HG02610 (cell line): ENCODE results near the gene SLC45A3.
"Not testable (repeated sequence)": the region's sequence is repeated elsewhere in the genome, so short reads cannot be mapped to it uniquely, and the experiment has no call there.

Source experiments
- ATAC-seq: cut with Tn5 transposase; IDR thresholded peaks from one replicate; pipeline ENCODE4 v1.9.1; 2021; ENCODE audit warnings: mild to moderate bottlenecking, moderate library complexity; ENCODE audit not compliant: unreplicated experiment

Gene SLC45A3

DNA sequence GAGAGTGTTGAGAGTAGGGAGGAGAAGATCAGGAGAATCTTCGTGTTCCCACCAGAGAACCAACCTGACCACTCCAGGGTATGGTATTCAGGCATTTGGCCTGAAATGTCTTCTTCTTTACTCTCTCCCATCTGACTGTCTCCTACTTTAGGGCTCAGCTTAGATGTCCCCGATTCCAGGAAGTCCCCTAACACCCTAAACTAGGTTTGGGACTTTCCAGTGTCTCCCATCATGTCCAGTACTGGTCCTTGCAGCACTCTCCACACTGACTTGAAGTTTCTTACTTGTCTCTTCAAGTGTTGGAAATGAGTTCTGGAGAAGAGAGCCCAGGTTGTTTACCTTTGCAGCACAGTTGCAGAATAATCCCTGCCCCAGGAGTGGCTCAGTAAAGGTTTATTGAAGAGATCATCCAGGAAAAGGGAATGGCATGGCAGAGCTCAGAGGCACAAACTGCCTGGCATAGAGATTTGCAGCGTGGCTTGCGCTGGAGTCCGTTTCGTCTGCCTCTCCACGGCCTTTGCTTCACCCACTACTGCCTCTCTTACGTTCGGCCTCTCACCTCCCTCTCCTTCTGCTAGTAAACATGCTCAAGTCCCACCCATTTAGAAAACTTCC is 42.3 kb downstream of the SLC45A3 start:
- no peak for ATAC-seq

DNA sequence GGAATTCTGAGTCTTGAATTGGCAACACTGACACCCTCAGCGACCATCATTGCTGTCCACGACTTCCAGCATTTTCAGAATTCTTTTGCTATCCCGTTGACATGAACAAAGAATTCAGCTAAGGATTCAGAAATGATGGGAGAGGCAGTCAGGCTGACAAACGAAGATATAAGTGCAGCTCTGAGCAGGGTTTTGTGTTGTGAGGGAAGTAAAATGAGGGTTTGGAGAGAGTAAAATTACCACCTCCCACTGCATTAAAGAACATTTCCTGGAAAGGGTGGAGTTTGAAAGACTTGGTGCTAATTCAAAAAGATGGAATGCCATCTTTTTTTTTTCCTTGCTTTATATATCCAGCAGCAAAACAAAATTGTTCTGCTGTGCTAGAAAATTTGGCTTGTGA is 43.6 kb downstream of the SLC45A3 start:
- no peak for ATAC-seq

DNA sequence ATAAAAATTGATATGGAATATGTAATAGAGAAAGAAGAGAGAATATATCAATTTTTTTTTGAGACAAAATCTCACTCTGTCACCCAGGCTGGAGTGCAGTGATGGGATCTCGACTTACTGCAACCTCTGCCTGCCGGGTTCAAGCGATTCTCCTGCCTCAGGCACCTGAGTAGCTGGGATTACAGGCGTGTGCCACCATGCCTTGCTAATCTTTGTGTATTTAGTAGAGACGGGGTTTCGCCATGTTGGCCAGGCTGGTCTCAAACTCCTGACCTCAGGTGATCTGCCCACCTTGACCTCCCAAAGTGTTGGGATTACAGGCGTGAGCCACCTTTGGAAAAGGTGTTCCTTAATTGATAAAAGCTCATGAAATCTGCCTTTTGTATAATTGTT is 44.2 kb downstream of the SLC45A3 start:
- ATAC-seq, result not testable (repeated sequence)

DNA sequence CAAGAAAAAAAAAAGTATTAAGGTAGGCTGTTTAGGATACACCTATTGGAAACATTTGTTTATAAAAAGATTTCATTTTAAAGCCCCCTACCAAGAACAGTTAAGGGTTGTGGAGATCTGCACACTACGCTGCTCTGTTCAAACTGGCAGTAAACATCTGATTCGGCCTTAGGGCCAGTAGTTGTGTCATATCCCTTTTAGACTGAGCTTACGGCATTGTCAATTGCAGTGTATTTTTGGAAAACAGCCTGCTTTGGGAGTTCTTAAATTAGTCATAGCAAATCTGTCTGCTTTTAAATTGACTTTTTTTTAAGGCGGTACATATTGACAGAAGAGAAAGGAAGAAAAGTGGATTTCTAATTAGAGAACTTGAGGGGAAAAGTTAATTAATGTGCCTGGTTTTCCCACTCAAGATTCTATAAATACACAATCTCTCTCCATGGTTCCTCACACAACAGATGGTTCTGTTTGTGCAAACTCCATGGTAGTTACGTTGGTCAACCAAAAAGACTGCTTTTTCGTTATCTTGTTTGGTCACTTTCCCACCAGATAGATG is 46.8 kb downstream of the SLC45A3 start:
- no peak for ATAC-seq

DNA sequence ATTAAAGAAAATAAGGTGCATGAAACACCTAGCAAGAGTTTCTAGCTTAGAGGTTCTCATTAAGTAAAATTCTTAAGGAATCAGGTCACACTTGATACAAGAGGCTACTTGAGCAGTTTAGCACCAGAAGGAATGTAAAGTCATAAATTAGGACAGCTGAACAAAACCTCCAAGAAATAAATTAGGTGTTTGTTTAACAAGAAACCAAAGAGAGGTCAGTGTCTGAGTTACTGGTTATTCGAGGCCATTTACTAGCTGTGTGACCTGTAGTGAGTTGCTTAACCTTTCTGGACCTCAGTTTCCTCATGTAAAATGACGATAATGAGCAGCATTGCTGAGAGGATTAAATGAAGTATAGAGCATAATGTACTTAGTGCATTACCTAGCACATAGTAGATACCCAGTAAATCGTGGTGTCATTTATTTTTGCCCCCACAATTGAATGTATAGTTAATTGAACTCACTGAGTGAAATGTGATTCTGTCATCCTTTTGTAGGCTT is 47.6 kb downstream of the SLC45A3 start:
- ATAC-seq, result no peak

DNA sequence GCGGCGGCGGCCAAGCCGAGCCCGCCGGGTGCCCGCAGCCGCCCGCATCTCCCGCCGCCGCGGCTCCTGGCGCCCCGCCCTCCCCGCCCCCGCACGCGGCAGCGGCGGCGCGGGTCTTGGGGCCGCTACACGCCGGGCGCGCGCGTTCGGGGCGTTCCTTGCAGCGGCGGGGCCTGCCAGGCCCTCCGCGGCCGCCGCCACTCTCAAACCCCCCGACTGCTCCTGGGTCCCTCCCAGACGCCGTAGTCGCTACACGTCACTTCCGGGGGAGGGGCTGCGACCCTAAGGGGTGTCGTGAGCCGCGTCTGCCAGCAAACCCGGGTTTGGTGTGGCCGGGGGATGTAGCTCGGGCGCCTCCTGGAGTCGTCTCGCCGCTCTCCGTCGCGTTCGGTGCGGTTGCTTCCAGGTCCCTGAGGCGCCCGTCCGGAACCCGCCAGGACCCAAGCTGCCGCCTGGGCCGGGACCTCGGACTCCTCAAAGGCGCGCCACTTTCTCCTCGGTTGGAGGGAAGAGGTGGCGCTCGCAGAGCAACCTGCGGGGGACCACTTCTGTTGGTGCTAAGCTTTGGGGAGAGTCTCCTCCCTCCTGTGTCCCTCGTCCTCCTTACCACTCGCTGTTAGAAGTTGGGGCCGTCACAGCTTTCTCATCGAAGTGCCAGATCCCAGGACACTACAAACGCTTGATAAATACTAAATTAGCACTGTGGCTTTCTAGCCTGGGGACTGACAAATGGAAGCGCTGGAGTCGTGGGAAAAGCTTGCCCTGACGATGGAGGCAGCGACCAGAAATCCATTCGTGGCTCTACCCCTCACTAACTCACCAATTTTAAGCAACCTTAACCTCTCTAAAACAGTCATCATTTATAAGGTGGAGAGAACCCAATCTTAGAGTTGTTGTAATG is 48.3 kb downstream of the SLC45A3 start, which contains the start of gene ELK4:
ELK4 (minus strand) TSS at position 244 of the 901 bp plus-strand sequence. CDS start 8,129 bp downstream, outside the sequence.
- ATAC-seq, result peak; percentile 79

DNA sequence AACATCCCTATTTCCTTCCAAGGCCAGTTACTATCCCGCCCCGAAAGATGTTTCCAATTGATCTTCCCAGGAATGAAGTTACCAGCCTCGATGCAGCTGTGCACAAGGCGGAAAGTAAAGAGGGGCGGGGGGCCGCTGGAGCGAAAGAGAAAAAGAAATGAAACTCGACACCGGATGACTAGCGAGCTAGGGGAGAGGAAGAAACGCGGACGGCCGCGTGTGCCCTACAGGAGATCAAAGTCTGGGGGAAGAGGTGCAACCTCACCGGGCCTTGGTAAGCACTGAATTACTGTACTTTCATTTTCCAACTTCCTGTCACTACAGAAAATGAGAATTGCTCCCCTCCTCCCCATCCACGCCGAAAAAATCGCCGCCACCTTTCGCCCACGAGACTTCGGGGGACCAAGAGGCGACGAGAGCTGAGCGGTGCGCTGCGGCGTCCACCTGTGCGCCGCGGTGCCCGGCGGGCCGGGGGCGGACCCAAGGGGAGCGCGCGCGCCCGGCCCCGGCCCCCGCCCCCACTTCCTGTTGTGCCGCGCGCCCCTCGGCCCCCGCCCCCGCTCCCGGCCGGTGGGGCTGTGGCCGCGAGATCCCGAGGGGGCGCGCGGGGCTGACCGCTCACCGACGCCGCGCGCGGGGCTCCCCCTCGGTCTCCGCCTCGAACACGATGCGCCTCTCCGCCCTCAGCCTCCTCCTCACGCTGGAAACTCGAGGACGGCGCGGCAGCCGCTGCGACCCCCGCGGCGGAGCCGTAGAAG is 49.1 kb downstream of the SLC45A3 start:
- ATAC-seq, result peak; percentile 69

DNA sequence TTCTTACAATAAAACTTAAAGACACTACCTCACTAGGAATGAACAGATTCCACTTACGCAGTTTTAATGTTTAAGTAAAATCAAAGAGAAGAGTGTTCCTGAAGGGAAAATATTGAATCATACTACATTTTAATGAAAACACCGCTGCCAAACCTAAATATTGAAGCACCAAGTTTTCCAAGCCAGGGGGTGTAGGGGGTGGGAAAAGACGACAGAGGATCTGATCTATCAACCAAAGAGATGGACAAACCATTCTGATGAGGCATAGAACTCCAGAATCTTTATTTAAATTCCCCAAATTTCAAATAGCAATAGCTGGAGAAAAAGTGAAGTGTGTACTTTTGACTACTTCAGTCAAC is 49.7 kb downstream of the SLC45A3 start:
- ATAC-seq, result no peak

DNA sequence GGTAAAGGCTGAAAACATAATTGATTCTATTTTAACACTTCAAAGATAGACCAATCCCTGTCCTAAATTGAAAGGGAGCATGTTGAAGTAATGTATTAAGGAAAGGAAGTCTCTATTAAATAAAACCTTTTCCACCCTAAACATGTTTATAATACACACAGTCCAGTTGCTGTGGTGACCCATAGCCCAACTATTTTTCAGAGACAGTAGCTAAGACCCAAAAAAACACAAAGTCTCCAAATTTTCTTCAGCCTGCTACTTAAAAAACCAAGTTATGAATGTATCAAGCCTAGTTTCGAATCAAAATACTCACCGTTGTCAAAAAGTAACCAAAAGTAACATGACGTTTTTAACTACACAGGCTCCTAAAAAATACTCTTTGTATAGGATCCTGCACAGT is 50.1 kb downstream of the SLC45A3 start:
- ATAC-seq, result no peak

DNA sequence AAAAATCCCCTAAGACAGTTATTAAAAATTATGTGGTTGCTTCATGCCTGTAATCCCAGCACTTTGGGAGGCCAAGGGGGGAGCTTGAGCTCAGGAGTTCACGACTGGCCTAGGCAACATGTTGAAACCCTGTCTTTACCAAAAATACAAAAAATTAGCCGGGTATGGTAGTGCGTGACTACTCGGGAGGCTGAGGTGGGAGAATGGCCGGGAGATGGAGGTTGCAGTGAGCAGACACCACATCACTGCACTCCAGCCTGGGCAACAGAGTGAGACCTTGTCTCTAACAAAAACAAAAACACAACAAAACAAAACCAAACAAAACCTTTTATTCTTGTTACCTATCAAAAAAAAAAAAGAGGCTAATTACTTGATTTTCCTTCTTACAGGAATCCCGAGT is 50.6 kb downstream of the SLC45A3 start:
- ATAC-seq, result no peak

DNA sequence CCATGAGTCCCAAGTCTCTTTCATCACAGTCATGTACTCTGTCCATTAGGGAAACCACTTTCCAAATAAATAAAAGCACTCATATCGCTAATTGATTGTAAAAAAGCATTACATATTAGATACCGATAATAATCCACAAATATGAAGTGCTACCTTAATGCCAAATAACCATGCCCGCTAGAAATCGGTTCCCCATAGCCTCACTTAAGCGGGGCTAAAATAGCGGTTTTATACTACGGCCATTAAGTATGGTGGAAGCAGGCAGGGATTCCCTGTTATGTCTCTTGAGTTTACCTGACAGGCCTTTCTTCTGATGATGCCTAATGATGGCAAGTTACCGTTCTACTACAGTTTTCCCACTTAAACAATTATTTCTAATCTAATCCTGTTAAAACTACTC is 52.4 kb downstream of the SLC45A3 start:
- no peak for ATAC-seq

DNA sequence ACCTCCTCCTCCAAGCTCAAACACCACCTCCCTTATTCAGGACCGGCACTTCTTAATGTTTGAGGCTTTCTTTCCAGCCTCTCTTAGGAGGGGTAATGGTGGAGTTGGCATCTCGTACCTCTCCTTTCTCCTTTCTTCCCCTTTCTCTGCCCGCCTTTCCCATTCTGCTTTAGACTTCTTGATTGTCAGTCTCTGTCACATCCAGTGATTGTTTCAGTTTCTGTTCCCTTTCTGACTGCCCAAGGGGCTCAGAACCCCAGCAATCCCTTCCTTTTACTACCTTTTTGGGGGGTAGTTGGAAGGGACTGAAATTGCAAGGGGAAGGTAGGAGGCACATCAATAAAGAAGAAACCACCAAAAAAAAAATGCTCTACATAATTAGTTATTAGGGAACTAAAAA is 54.1 kb downstream of the SLC45A3 start:
- no peak for ATAC-seq

DNA sequence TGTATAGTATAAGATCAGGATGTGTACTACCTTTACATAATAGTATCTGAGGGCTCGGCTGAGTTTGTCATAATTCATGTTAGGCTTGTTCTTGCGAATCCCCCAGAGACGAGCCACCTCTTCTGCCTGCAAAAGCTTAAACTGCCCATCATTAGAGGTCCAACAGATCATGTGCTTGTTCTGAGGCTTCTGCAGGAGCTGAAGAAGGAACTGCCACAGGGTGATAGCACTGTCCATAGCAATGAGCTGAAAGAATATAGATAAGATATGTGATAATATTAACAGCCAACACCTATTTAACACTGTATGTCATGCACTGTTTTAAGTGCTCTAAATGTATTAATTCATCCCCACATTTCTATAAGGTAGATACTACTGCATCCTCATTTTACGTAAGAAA is 56.7 kb downstream of the SLC45A3 start:
- no peak for ATAC-seq

DNA sequence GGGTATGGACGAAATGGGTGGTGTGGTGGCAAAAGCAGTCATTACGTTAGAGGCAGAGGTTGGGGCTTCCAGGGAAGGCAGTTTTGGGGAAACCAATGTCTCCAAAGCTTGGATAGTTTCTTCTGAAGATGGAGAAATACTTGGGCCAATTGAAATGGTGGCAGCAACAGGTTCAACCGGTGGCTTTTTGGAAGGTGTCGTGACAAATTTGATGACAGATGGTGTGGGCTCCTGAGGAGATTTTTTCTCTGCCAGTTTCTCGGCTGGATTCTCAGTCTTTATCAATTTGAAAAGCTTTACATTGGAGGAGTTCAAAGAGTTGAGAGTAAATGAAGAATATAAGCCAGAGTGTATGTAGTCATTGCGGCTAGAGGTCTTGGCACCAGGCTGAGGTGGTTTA is 60.0 kb downstream of the SLC45A3 start:
- ATAC-seq, result no peak

DNA sequence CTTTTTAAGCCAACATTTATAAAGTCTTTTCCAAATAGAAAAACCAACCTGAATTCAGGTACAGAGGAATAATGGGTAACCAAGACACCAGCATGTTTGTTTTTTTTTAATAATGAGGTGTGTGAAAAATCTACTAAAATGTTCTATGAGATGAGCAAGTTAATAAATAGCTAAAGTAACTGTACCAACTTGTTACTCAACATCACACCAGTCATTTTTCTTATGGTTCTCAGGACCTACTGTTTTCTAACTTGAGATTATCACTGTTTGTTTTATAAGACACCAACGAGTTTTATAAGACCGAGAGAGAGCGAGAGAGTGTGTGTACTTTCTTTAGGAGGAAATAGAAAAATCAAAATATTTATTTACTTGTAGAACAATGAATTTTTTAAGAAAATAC is 60.9 kb downstream of the SLC45A3 start:
- ATAC-seq, result no peak

DNA sequence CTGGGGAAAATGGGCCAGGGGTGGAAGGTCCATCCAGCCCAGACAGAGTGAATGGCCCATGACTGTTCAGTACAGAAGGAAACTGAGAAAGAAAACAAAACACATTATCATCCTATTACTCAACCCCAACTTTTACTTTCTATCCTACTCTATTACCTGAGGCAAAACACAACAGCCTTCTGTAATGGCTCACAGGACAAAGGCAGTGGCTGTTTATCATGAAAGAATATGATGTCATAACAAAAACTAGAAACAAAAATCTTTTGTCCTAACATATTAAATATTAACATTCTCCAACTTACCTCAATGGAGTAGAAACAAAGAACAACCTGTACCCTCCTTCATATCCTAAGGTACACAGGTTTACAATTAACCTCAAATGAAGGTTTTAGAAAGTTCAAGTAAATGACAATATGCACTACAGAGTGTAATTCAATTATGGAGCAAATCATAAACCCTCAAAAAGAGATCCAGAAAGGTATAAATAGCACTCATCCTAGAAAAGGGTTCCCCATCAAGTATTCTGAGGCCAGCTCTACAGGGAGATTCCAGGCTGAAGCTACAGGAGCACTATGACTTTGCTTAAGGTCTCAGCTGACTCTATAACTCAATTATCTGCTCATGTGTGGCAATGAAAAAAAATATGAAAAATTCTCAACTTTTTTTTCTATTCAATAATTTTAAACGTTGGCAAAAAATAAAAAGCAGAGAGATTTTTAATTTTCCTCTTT is 63.6 kb downstream of the SLC45A3 start:
- ATAC-seq, result peak; percentile 93

DNA sequence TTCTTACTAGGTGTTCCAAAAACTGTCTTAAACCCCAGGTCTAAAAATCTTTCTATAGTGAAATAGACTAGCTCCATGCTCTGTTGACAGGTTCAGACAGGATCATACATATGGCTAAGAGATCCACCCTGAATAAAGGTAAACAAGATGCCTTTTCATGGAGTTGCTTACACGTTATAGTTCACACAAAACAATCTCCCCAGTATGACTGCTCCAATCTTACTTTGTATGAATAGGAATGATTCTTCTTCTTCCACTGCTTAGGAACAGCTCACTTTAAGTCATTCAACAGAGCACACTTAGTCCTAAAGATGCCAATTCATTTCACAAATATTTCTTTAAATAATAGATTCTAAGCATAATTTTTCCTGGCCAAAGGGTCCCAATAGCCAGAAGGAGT is 64.5 kb downstream of the SLC45A3 start:
- ATAC-seq, result no peak

DNA sequence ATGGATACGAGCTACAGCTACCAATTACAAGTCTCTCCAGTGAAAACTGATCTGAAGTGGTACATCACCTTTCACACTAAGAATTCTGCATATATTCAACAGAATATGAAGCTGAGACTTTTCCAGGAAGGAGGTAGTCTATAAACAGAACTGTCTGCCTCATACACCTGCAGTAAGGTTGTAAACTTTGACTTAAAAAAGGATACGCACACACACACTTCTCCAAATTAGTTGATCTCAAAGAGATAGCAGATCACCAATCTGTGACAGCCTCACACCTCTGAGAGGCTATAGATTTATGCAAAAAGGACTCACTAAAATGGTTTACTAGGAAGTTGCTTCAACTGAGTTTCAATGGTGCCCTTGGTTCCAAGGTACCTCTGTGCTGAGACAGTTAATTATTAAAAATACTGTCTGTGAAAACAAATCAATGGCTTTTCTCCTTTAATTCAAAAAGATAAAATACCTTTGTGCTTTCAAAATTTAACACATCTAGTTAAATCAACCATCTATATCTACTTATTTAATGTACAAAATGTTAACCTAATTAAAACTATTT is 66.4 kb downstream of the SLC45A3 start:
- ATAC-seq, result no peak

DNA sequence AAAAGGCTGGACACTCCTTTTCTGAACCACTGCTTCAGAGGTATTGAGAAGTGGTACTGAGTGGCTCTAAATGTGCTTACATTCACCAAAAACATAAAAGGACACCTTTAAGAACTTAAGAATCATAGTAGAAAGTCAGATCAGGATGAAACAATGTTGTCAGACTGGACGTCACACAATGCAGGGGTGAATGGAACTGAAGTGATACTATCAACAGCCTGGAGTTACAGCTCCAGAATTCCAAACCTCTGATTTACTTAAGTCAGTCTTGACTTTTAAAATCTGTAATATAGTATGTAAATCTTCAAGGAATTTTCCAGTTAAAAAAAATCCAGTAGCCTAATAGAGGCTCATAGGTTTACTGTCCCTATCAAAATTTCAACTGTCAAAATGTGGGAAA is 67.8 kb downstream of the SLC45A3 start:
- ATAC-seq, result no peak

DNA sequence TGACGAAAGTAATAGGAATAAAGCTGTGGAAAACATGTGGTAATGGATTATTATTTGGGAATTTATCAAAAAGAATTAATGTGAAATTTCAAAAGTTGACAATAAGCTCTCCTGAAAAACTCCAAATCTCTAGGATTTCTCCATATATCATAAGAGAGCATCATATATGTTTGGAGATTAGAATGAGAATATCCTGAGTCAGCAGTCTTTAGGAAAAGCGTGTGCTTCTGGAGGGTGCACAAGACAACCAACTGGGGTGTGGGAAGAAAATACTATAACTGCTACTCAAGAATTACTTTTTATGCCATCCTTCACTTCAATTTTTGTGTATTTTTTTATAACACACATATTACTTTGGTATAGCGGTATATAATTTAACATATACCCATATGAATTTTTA is 68.2 kb downstream of the SLC45A3 start:
- ATAC-seq, result no peak
